K562 (cell line): ENCODE measurements around the gene IFITM2. TPM values are rescaled to one million over a fixed set of nuclear protein-coding genes. Genes with fewer than 3 reads are reported as not detected.

Experiments
- ELF1 ChIP-seq: fragments of 200-800 bp; sonication (Bioruptor generic); IDR thresholded peaks from 2 replicates; pipeline ENCODE4 v1.6.1; 2016; ENCODE audit warnings: missing genetic modification characterization, missing compliant biosample characterization
- ELK1 ChIP-seq: sonication (generic); formaldehyde crosslinking; IDR thresholded peaks from 2 replicates; pipeline ENCODE4 v1.8.1; 2022; ENCODE audit warnings: missing genetic modification reagents
- FOS ChIP-seq: IDR thresholded peaks from 3 replicates; pipeline ENCODE4 v1.6.1; 2011; ENCODE audit not compliant: insufficient read length; ENCODE audit errors: extremely low read depth
- FOXA1 ChIP-seq: fragments of 450-650 bp; IDR thresholded peaks from 2 replicates; pipeline ENCODE4 v1.6.1; 2016; ENCODE audit warnings: mild to moderate bottlenecking, borderline replicate concordance
- FUS ChIP-seq: fragments of 200-400 bp; formaldehyde crosslinking; optimal IDR thresholded peaks from 2 replicates; pipeline ENCODE3; 2017; ENCODE audit warnings: low read depth, low read length
- IRF9 ChIP-seq: fragments of 450-650 bp; IDR thresholded peaks from 2 replicates; pipeline ENCODE4 v1.6.1; 2016; ENCODE audit warnings: missing biosample characterization, missing genetic modification characterization
- KLF6 ChIP-seq: fragments of 250-450 bp; sonication (Bioruptor Pico); IDR thresholded peaks from 2 replicates; pipeline ENCODE4 v1.4.0; 2020; ENCODE audit warnings: mild to moderate bottlenecking, moderate library complexity, borderline replicate concordance
- PHTF2 ChIP-seq: fragments of 250-450 bp; sonication (Bioruptor Pico); IDR thresholded peaks from 2 replicates; pipeline ENCODE4 v1.5.0; 2021; ENCODE audit warnings: mild to moderate bottlenecking
- RAD51 ChIP-seq: fragments of 450-650 bp; IDR thresholded peaks from 2 replicates; pipeline ENCODE4 v1.7.1; 2016; ENCODE audit warnings: low read depth, mild to moderate bottlenecking, borderline replicate concordance
- SMAD4 ChIP-seq: fragments of 250-450 bp; sonication (Bioruptor Pico); conservative IDR thresholded peaks from 2 replicates; pipeline ENCODE4 v1.8.0; 2021; ENCODE audit warnings: inconsistent platforms, mild to moderate bottlenecking, moderate library complexity
- SMARCE1 ChIP-seq: fragments of 450-650 bp; IDR thresholded peaks from 2 replicates; pipeline ENCODE4 v1.7.1; 2016; ENCODE audit warnings: mild to moderate bottlenecking
- STAG1 ChIP-seq: sonication (generic); formaldehyde crosslinking; IDR thresholded peaks from 2 replicates; pipeline ENCODE4 v1.5.0; 2020; ENCODE audit warnings: missing genetic modification reagents, borderline replicate concordance
- TARDBP ChIP-seq: fragments of 450-650 bp; IDR thresholded peaks from 2 replicates; pipeline ENCODE4 v1.6.1; 2016
- VEZF1 ChIP-seq: fragments of 200-800 bp; sonication (Bioruptor generic); IDR thresholded peaks from 2 replicates; pipeline ENCODE4 v1.6.1; 2017; ENCODE audit warnings: missing genetic modification characterization, missing compliant biosample characterization
- ZNF134 ChIP-seq: fragments of 250-450 bp; sonication (Bioruptor Pico); conservative IDR thresholded peaks from 2 replicates; pipeline ENCODE4 v1.4.0; 2020
- ZNF3 ChIP-seq: fragments of 250-450 bp; sonication (Bioruptor Pico); IDR thresholded peaks from 2 replicates; pipeline ENCODE4 v1.5.0; 2021; ENCODE audit warnings: mild to moderate bottlenecking, moderate library complexity
- polyA plus RNA-seq, 8 experiments: library from polyadenylated mRNA; depleted of rRNA in 4 of 8; stranded (reverse) in 5 of 8; unstranded in 3 of 8; fragments of >200 nt; fragmentation: Nextera tagmentation in 2 of 8; fragmentation: Illumina TruSeq in 1 of 8; extraction: Ambion mirVana in 2 of 8; extraction: Trizol in 1 of 8; gene quantifications; 2 replicates each; pipeline versions ENCODE4 v1.2.1 to v1.2.3, GENCODE V29; 2011 to 2014; ENCODE audit warnings: inconsistent platforms in 1 of 8, missing spikeins in 1 of 8
- total RNA-seq, 7 experiments: library from RNA; depleted of rRNA in 6 of 7; stranded (reverse); fragments of >200 nt in 6 of 7; fragmentation: Illumina TruSeq in 2 of 7; extraction: Trizol in 2 of 7; gene quantifications; 2 replicates each; pipeline versions ENCODE4 v1.2.1 to v1.2.3, GENCODE V29; 2011 to 2021; ENCODE audit warnings: low replicate concordance in 1 of 7
- TF ChIP-seq, protein P1 (sequence below), 2 experiments: IDR thresholded peaks in 1 of 2; conservative IDR thresholded peaks in 1 of 2; 2 replicates each; pipeline ENCODE4 v1.6.1; 2016; ENCODE audit warnings: low read depth in 2 of 2, mild to moderate bottlenecking in 1 of 2, missing compliant biosample characterization in 1 of 2, missing genetic modification characterization in 1 of 2, moderate library complexity in 1 of 2
- TF ChIP-seq, protein P2 (sequence below), 2 experiments: fragments of 450-650 bp; conservative IDR thresholded peaks; 2 replicates each; pipeline ENCODE4 v1.6.1; 2017; ENCODE audit warnings: mild to moderate bottlenecking in 2 of 2, moderate library complexity in 2 of 2
- TF ChIP-seq, protein P3 (sequence below): fragments of 250-450 bp; sonication (Bioruptor Pico); IDR thresholded peaks from 2 replicates; pipeline ENCODE4 v1.8.0; 2022; ENCODE audit warnings: moderate library complexity, mild to moderate bottlenecking, inconsistent platforms

The IFITM2 gene
- total and polyA plus RNA-seq, 9 of the 15 experiments (the other 6 are each of a cell fraction or from before 2014, with no cell fraction given) = 52.8 to 4,872 (median 356) TPM

GRCh38 chr11:267491-267994, 40.1 kb upstream of the IFITM2 start (continued):
- TF ChIP-seq, protein P1, sequence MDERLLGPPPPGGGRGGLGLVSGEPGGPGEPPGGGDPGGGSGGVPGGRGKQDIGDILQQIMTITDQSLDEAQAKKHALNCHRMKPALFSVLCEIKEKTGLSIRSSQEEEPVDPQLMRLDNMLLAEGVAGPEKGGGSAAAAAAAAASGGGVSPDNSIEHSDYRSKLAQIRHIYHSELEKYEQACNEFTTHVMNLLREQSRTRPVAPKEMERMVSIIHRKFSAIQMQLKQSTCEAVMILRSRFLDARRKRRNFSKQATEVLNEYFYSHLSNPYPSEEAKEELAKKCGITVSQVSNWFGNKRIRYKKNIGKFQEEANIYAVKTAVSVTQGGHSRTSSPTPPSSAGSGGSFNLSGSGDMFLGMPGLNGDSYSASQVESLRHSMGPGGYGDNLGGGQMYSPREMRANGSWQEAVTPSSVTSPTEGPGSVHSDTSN (CRISPR knock-in tag; IDR thresholded peaks at IDR 0.05; ENCODE audit: low read depth) = no peak
- TF ChIP-seq, protein P1 (tag; conservative IDR thresholded peaks at IDR 0.05; ENCODE audit: low read depth) = no peak
- TF ChIP-seq FOXA1 (no peak), RAD51 (no peak), KLF6 (CRISPR knock-in tag) (no peak), FUS (no peak), PHTF2 (CRISPR knock-in tag) (no peak), STAG1 (CRISPR knock-in tag) (no peak), SMARCE1 (no peak), IRF9 (tag) (no peak), TARDBP (0 out of 2 replicates have a peak, but pooled peaks have one; percentile 22), SMAD4 (CRISPR knock-in tag) (no peak), ZNF3 (no peak), FOS (no peak), VEZF1 (CRISPR knock-in tag) (peak; percentile 91), ZNF134 (no peak), ELF1 (tag) (0 out of 2 replicates have a peak, but pooled peaks have one; percentile 35), ELK1 (no peak)
- TF ChIP-seq, protein P2, sequence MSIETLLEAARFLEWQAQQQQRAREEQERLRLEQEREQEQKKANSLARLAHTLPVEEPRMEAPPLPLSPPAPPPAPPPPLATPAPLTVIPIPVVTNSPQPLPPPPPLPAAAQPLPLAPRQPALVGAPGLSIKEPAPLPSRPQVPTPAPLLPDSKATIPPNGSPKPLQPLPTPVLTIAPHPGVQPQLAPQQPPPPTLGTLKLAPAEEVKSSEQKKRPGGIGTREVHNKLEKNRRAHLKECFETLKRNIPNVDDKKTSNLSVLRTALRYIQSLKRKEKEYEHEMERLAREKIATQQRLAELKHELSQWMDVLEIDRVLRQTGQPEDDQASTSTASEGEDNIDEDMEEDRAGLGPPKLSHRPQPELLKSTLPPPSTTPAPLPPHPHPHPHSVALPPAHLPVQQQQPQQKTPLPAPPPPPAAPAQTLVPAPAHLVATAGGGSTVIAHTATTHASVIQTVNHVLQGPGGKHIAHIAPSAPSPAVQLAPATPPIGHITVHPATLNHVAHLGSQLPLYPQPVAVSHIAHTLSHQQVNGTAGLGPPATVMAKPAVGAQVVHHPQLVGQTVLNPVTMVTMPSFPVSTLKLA (conservative IDR thresholded peaks at IDR 0.05) = no peak; a peak in 1 of 4 replicates
- TF ChIP-seq, protein P3, sequence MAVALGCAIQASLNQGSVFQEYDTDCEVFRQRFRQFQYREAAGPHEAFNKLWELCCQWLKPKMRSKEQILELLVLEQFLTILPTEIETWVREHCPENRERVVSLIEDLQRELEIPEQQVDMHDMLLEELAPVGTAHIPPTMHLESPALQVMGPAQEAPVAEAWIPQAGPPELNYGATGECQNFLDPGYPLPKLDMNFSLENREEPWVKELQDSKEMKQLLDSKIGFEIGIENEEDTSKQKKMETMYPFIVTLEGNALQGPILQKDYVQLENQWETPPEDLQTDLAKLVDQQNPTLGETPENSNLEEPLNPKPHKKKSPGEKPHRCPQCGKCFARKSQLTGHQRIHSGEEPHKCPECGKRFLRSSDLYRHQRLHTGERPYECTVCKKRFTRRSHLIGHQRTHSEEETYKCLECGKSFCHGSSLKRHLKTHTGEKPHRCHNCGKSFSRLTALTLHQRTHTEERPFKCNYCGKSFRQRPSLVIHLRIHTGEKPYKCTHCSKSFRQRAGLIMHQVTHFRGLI (CRISPR knock-in tag) = no peak
